ENCODE measurements around the gene ZDHHC7.

ZDHHC7 gene

GRCh38 chr16:85042606-85043005, 31.3 kb upstream of the ZDHHC7 start:
- Histone ChIP-seq H3K36me3 (ENCODE audit: control insufficient read depth in 1 of 2, insufficient read depth in 2 of 2, low read length in 2 of 2) (peaks cover 0 to 5% of the 10 kb centered on the region in 2 donors), H3K27ac (ENCODE audit: low read depth, low read length) (no peak overlapping the region), H3K9ac (ENCODE audit: low read depth in 1 of 2, low read length in 2 of 2) (no peak overlapping the region), H3K4me3 (ENCODE audit: low read depth in 1 of 2, low read length in 2 of 2) (no peak overlapping the region), H3K27me3 (ENCODE audit: control insufficient read depth in 1 of 2, insufficient read depth in 2 of 2, low read length in 2 of 2) (no peaks in the 10 kb centered on the region), H3K4me1 (ENCODE audit: control insufficient read depth in 1 of 2, insufficient read depth in 2 of 2, low read length in 2 of 2) (peaks cover 12 to 13% of the 10 kb centered on the region in 2 donors), H3K9me3 (ENCODE audit: control insufficient read depth in 1 of 2, low read length in 2 of 2) (no peaks in the 10 kb centered on the region)

- Histone ChIP-seq H3K9ac (ENCODE audit: low read depth in 1 of 2, low read length in 2 of 2) (no peak overlapping the region), H3K36me3 (ENCODE audit: control insufficient read depth in 1 of 2, insufficient read depth in 2 of 2, low read length in 2 of 2) (peaks cover 0 to 6% of the 10 kb centered on the region in 2 donors), H3K4me1 (ENCODE audit: control insufficient read depth in 1 of 2, insufficient read depth in 2 of 2, low read length in 2 of 2) (peaks cover 8% of the 10 kb centered on the region in 2 donors), H3K27me3 (ENCODE audit: control insufficient read depth in 1 of 2, insufficient read depth in 2 of 2, low read length in 2 of 2) (no peaks in the 10 kb centered on the region), H3K4me3 (ENCODE audit: low read depth in 1 of 2, low read length in 2 of 2) (no peak overlapping the region), H3K9me3 (ENCODE audit: control insufficient read depth in 1 of 2, low read length in 2 of 2) (no peaks in the 10 kb centered on the region), H3K27ac (ENCODE audit: low read depth, low read length) (no peak overlapping the region)
Measured at GRCh38 chr16:85042167-85042526, 30.8 kb upstream of the ZDHHC7 start.

- no peak overlapping the region for H3K9ac ChIP-seq (ENCODE audit: low read depth in 1 of 2, low read length in 2 of 2)
Measured at GRCh38 chr16:85041219-85042166, 30.2 kb upstream of the ZDHHC7 start.

GRCh38 chr16:85040685-85041084, 29.4 kb upstream of the ZDHHC7 start:
- Histone ChIP-seq H3K27me3 (ENCODE audit: control insufficient read depth in 1 of 2, insufficient read depth in 2 of 2, low read length in 2 of 2) (no peaks in the 10 kb centered on the region), H3K27ac (ENCODE audit: low read depth, low read length) (no peak overlapping the region), H3K4me1 (ENCODE audit: control insufficient read depth in 1 of 2, insufficient read depth in 2 of 2, low read length in 2 of 2) (no peaks in the 10 kb centered on the region), H3K36me3 (ENCODE audit: control insufficient read depth in 1 of 2, insufficient read depth in 2 of 2, low read length in 2 of 2) (peaks cover 0 to 6% of the 10 kb centered on the region in 2 donors), H3K4me3 (ENCODE audit: low read depth in 1 of 2, low read length in 2 of 2) (no peak overlapping the region), H3K9ac (ENCODE audit: low read depth in 1 of 2, low read length in 2 of 2) (no peak overlapping the region), H3K9me3 (ENCODE audit: control insufficient read depth in 1 of 2, low read length in 2 of 2) (no peaks in the 10 kb centered on the region)

More at GRCh38 chr16:85041219-85042166, 30.2 kb upstream of the ZDHHC7 start:
- Histone ChIP-seq H3K27me3 (ENCODE audit: control insufficient read depth in 1 of 2, insufficient read depth in 2 of 2, low read length in 2 of 2) (no peaks in the 10 kb centered on the region), H3K4me1 (ENCODE audit: control insufficient read depth in 1 of 2, insufficient read depth in 2 of 2, low read length in 2 of 2) (peaks cover 1 to 2% of the 10 kb centered on the region in 2 donors), H3K9me3 (ENCODE audit: control insufficient read depth in 1 of 2, low read length in 2 of 2) (no peaks in the 10 kb centered on the region), H3K27ac (ENCODE audit: low read depth, low read length) (no peak overlapping the region), H3K36me3 (ENCODE audit: control insufficient read depth in 1 of 2, insufficient read depth in 2 of 2, low read length in 2 of 2) (peaks cover 0 to 6% of the 10 kb centered on the region in 2 donors), H3K4me3 (ENCODE audit: low read depth in 1 of 2, low read length in 2 of 2) (no peak overlapping the region)

GRCh38 chr16:85037721-85038120, 26.4 kb upstream of the ZDHHC7 start:
- Histone ChIP-seq H3K4me1 (ENCODE audit: control insufficient read depth in 1 of 2, insufficient read depth in 2 of 2, low read length in 2 of 2) (no peaks in the 10 kb centered on the region), H3K27ac (ENCODE audit: low read depth, low read length) (no peak overlapping the region), H3K4me3 (ENCODE audit: low read depth in 1 of 2, low read length in 2 of 2) (no peak overlapping the region), H3K9me3 (ENCODE audit: control insufficient read depth in 1 of 2, low read length in 2 of 2) (no peaks in the 10 kb centered on the region), H3K36me3 (ENCODE audit: control insufficient read depth in 1 of 2, insufficient read depth in 2 of 2, low read length in 2 of 2) (peaks cover 0 to 11% of the 10 kb centered on the region in 2 donors), H3K27me3 (ENCODE audit: control insufficient read depth in 1 of 2, insufficient read depth in 2 of 2, low read length in 2 of 2) (no peaks in the 10 kb centered on the region), H3K9ac (ENCODE audit: low read depth in 1 of 2, low read length in 2 of 2) (no peak overlapping the region)

GRCh38 chr16:85037050-85037410, 25.7 kb upstream of the ZDHHC7 start:
- Histone ChIP-seq H3K4me3 (ENCODE audit: low read depth in 1 of 2, low read length in 2 of 2) (no peak overlapping the region), H3K27me3 (ENCODE audit: control insufficient read depth in 1 of 2, insufficient read depth in 2 of 2, low read length in 2 of 2) (no peaks in the 10 kb centered on the region), H3K9me3 (ENCODE audit: control insufficient read depth in 1 of 2, low read length in 2 of 2) (no peaks in the 10 kb centered on the region), H3K9ac (ENCODE audit: low read depth in 1 of 2, low read length in 2 of 2) (no peak overlapping the region), H3K4me1 (ENCODE audit: control insufficient read depth in 1 of 2, insufficient read depth in 2 of 2, low read length in 2 of 2) (no peaks in the 10 kb centered on the region), H3K27ac (ENCODE audit: low read depth, low read length) (no peak overlapping the region), H3K36me3 (ENCODE audit: control insufficient read depth in 1 of 2, insufficient read depth in 2 of 2, low read length in 2 of 2) (peaks cover under 1 to 13% of the 10 kb centered on the region in 2 donors)

- H3K9me3 ChIP-seq (ENCODE audit: control insufficient read depth in 1 of 2, low read length in 2 of 2) = no peaks in the 10 kb centered on the region
- no peak overlapping the region for H3K4me3 ChIP-seq (ENCODE audit: low read depth in 1 of 2, low read length in 2 of 2)
- H3K27ac ChIP-seq (ENCODE audit: low read depth, low read length) = no peak overlapping the region
- H3K36me3 ChIP-seq (ENCODE audit: control insufficient read depth in 1 of 2, insufficient read depth in 2 of 2, low read length in 2 of 2) = peaks cover 2 to 15% of the 10 kb centered on the region in 2 donors
- no peak overlapping the region for H3K9ac ChIP-seq (ENCODE audit: low read depth in 1 of 2, low read length in 2 of 2)
- H3K4me1 ChIP-seq (ENCODE audit: control insufficient read depth in 1 of 2, insufficient read depth in 2 of 2, low read length in 2 of 2) = no peaks in the 10 kb centered on the region
- H3K27me3 ChIP-seq (ENCODE audit: control insufficient read depth in 1 of 2, insufficient read depth in 2 of 2, low read length in 2 of 2) = no peaks in the 10 kb centered on the region
Measured at GRCh38 chr16:85036236-85037049, 25.1 kb upstream of the ZDHHC7 start.

- Histone ChIP-seq H3K4me3 (ENCODE audit: low read depth in 1 of 2, low read length in 2 of 2) (no peak overlapping the region), H3K36me3 (ENCODE audit: control insufficient read depth in 1 of 2, insufficient read depth in 2 of 2, low read length in 2 of 2) (peaks cover 2 to 15% of the 10 kb centered on the region in 2 donors)
Measured at GRCh38 chr16:85034591-85035433, 23.5 kb upstream of the ZDHHC7 start.

GRCh38 chr16:85033171-85033570, 21.8 kb upstream of the ZDHHC7 start:
- H3K27ac ChIP-seq (ENCODE audit: low read depth, low read length) = no peak overlapping the region
- H3K36me3 ChIP-seq (ENCODE audit: control insufficient read depth in 1 of 2, insufficient read depth in 2 of 2, low read length in 2 of 2) = peaks cover 2 to 15% of the 10 kb centered on the region in 2 donors
- no peak overlapping the region for H3K9ac ChIP-seq (ENCODE audit: low read depth in 1 of 2, low read length in 2 of 2)
- H3K4me3 ChIP-seq (ENCODE audit: low read depth in 1 of 2, low read length in 2 of 2) = no peak overlapping the region
- no peaks in the 10 kb centered on the region for H3K9me3 ChIP-seq (ENCODE audit: control insufficient read depth in 1 of 2, low read length in 2 of 2)
- H3K27me3 ChIP-seq (ENCODE audit: control insufficient read depth in 1 of 2, insufficient read depth in 2 of 2, low read length in 2 of 2) = no peaks in the 10 kb centered on the region
- peaks cover 16 to 20% of the 10 kb centered on the region in 2 donors for H3K4me1 ChIP-seq (ENCODE audit: control insufficient read depth in 1 of 2, insufficient read depth in 2 of 2, low read length in 2 of 2)

More at GRCh38 chr16:85034591-85035433, 23.5 kb upstream of the ZDHHC7 start:
- H3K27ac ChIP-seq (ENCODE audit: low read depth, low read length) = no peak overlapping the region
- H3K27me3 ChIP-seq (ENCODE audit: control insufficient read depth in 1 of 2, insufficient read depth in 2 of 2, low read length in 2 of 2) = no peaks in the 10 kb centered on the region
- H3K9me3 ChIP-seq (ENCODE audit: control insufficient read depth in 1 of 2, low read length in 2 of 2) = no peaks in the 10 kb centered on the region
- peaks cover 0 to 4% of the 10 kb centered on the region in 2 donors for H3K4me1 ChIP-seq (ENCODE audit: control insufficient read depth in 1 of 2, insufficient read depth in 2 of 2, low read length in 2 of 2)
- H3K9ac ChIP-seq (ENCODE audit: low read depth in 1 of 2, low read length in 2 of 2) = no peak overlapping the region
